HEK293 (cell line): ENCODE results near the gene PSRC1.
A peak's percentile ranks its signal among the peaks of the same experiment; 100 is the strongest.

ENCODE experiments used
- CTCF ChIA-PET: fragments of 350-600 bp; formaldehyde crosslinking; extraction: SDS; loops from one replicate; lab custom pipeline; 2021; ENCODE audit warnings: antibody characterized with exemption; lab: Yijun Ruan, JAX
- POLR2A ChIA-PET: fragments of 300-600 bp; formaldehyde crosslinking; extraction: SDS; loops from one replicate; lab custom pipeline; 2020; ENCODE audit warnings: antibody characterized with exemption, inconsistent platforms; lab: Yijun Ruan, JAX
- H3K27ac ChIP-seq: fragments of 200-500 bp; sonication (Bioruptor generic); 2 replicates; pipeline ENCODE4 v1.5.1; 2014; ENCODE audit warnings: low read depth, low read length, control low read depth, inconsistent platforms; ENCODE audit errors: extremely low read depth
- H3K36me3 ChIP-seq, 2 experiments: fragments of 200-500 bp in 1 of 2; sonication (Bioruptor generic) in 1 of 2; 1 replicate in 1 of 2; 2 replicates in 1 of 2; pipeline ENCODE4 v1.5.1; 2014 to 2017; ENCODE audit warnings: inconsistent platforms in 2 of 2, low read length in 2 of 2; ENCODE audit not compliant: control insufficient read depth in 2 of 2, insufficient read depth in 1 of 2
- H3K4me1 ChIP-seq: fragments of 200-500 bp; sonication (Bioruptor generic); 2 replicates; pipeline ENCODE4 v1.5.1; 2014; ENCODE audit warnings: mild to moderate bottlenecking, low read length, inconsistent platforms; ENCODE audit not compliant: control insufficient read depth, insufficient read depth
- H3K4me3 ChIP-seq: 2 replicates; pipeline ENCODE4 v1.5.1; 2011; ENCODE audit warnings: low read depth, mild to moderate bottlenecking, control low read depth, low read length, moderate library complexity
- H3K9me3 ChIP-seq: fragments of 200-500 bp; sonication (Bioruptor generic); 2 replicates; pipeline ENCODE4 v1.5.1; 2014; ENCODE audit warnings: low read depth, low read length, inconsistent platforms; ENCODE audit not compliant: control insufficient read depth, insufficient read depth
- BCL11A ChIP-seq: fragments of 450-650 bp; formaldehyde crosslinking; IDR thresholded peaks from 2 replicates; pipeline ENCODE4 v1.5.1; 2016; ENCODE audit warnings: low read depth, missing biosample characterization, missing genetic modification characterization
- KLF8 ChIP-seq: fragments of 450-650 bp; formaldehyde crosslinking; IDR thresholded peaks from 2 replicates; pipeline ENCODE4 v1.5.1; 2016; ENCODE audit warnings: missing biosample characterization, missing genetic modification characterization
- SCRT1 ChIP-seq: fragments of 450-650 bp; formaldehyde crosslinking; IDR thresholded peaks from 2 replicates; pipeline ENCODE4 v1.5.1; 2016; ENCODE audit warnings: missing biosample characterization, missing genetic modification characterization, borderline replicate concordance
- SCRT2 ChIP-seq: fragments of 450-650 bp; formaldehyde crosslinking; IDR thresholded peaks from 2 replicates; pipeline ENCODE4 v1.5.1; 2016; ENCODE audit warnings: missing biosample characterization, missing genetic modification characterization
- ZBTB17 ChIP-seq: fragments of 450-650 bp; formaldehyde crosslinking; IDR thresholded peaks from 2 replicates; pipeline ENCODE4 v1.5.1; 2016; ENCODE audit warnings: missing biosample characterization, missing genetic modification characterization
- ZEB2 ChIP-seq: fragments of 450-650 bp; formaldehyde crosslinking; IDR thresholded peaks from 2 replicates; pipeline ENCODE4 v1.5.1; 2016; ENCODE audit warnings: missing biosample characterization, missing genetic modification characterization
- ZNF114 ChIP-seq: fragments of 450-650 bp; formaldehyde crosslinking; IDR thresholded peaks from 2 replicates; pipeline ENCODE4 v1.5.0; 2017; ENCODE audit warnings: missing biosample characterization, missing genetic modification characterization
- ZNF146 ChIP-seq: fragments of 450-650 bp; formaldehyde crosslinking; IDR thresholded peaks from 2 replicates; pipeline ENCODE4 v1.5.1; 2016; ENCODE audit warnings: missing biosample characterization, missing genetic modification characterization
- ZNF2 ChIP-seq: fragments of 450-650 bp; formaldehyde crosslinking; IDR thresholded peaks from 2 replicates; pipeline ENCODE4 v1.5.1; 2016; ENCODE audit warnings: missing biosample characterization, missing genetic modification characterization
- ZNF48 ChIP-seq: fragments of 450-650 bp; formaldehyde crosslinking; IDR thresholded peaks from 2 replicates; pipeline ENCODE4 v1.5.1; 2016; ENCODE audit warnings: missing biosample characterization, missing genetic modification characterization
- ZNF501 ChIP-seq: fragments of 450-650 bp; formaldehyde crosslinking; IDR thresholded peaks from 2 replicates; pipeline ENCODE4 v1.5.1; 2016; ENCODE audit warnings: missing biosample characterization, missing genetic modification characterization
- ZNF571 ChIP-seq: fragments of 450-650 bp; formaldehyde crosslinking; IDR thresholded peaks from 2 replicates; pipeline ENCODE4 v1.5.0; 2017; ENCODE audit warnings: missing biosample characterization, missing genetic modification characterization
- ZNF600 ChIP-seq: fragments of 450-650 bp; formaldehyde crosslinking; IDR thresholded peaks from 2 replicates; pipeline ENCODE4 v1.5.1; 2016; ENCODE audit warnings: missing biosample characterization, missing genetic modification characterization
- ZNF623 ChIP-seq: fragments of 450-650 bp; formaldehyde crosslinking; IDR thresholded peaks from 2 replicates; pipeline ENCODE4 v1.5.1; 2016; ENCODE audit warnings: missing biosample characterization, missing genetic modification characterization
- ZNF654 ChIP-seq: fragments of 450-650 bp; formaldehyde crosslinking; IDR thresholded peaks from 2 replicates; pipeline ENCODE4 v1.5.1; 2016; ENCODE audit warnings: low read depth, missing biosample characterization, missing genetic modification characterization
- ZNF768 ChIP-seq: fragments of 450-650 bp; formaldehyde crosslinking; IDR thresholded peaks from 2 replicates; pipeline ENCODE4 v1.5.1; 2018; ENCODE audit warnings: missing biosample characterization, mild to moderate bottlenecking, missing genetic modification characterization
- ZNF843 ChIP-seq: fragments of 450-650 bp; formaldehyde crosslinking; IDR thresholded peaks from 2 replicates; pipeline ENCODE4 v1.5.1; 2016; ENCODE audit warnings: missing biosample characterization, missing genetic modification characterization
- ZSCAN30 ChIP-seq: fragments of 450-650 bp; IDR thresholded peaks from 2 replicates; pipeline ENCODE4 v1.5.1; 2018; ENCODE audit warnings: missing biosample characterization, mild to moderate bottlenecking, missing genetic modification characterization, moderate library complexity
- TF ChIP-seq, protein P1 (sequence below): fragments of 450-650 bp; formaldehyde crosslinking; IDR thresholded peaks from 2 replicates; pipeline ENCODE4 v1.5.1; 2016; ENCODE audit warnings: missing biosample characterization, missing genetic modification characterization
- TF ChIP-seq, protein P2 (sequence below): fragments of 450-650 bp; formaldehyde crosslinking; IDR thresholded peaks from 2 replicates; pipeline ENCODE4 v1.5.1; 2016; ENCODE audit warnings: missing biosample characterization, missing genetic modification characterization, borderline replicate concordance
- TF ChIP-seq, protein P3 (sequence below): fragments of 450-650 bp; formaldehyde crosslinking; IDR thresholded peaks from 2 replicates; pipeline ENCODE4 v1.5.1; 2016; ENCODE audit warnings: missing biosample characterization, missing genetic modification characterization
- TF ChIP-seq, protein P4 (sequence below): fragments of 450-650 bp; IDR thresholded peaks from 2 replicates; pipeline ENCODE4 v1.5.1; 2018; ENCODE audit warnings: missing biosample characterization, missing genetic modification characterization
- TF ChIP-seq, protein P5 (sequence below): fragments of 450-650 bp; formaldehyde crosslinking; IDR thresholded peaks from 2 replicates; pipeline ENCODE4 v1.5.1; 2016; ENCODE audit warnings: missing biosample characterization, missing genetic modification characterization

Gene PSRC1

DNA sequence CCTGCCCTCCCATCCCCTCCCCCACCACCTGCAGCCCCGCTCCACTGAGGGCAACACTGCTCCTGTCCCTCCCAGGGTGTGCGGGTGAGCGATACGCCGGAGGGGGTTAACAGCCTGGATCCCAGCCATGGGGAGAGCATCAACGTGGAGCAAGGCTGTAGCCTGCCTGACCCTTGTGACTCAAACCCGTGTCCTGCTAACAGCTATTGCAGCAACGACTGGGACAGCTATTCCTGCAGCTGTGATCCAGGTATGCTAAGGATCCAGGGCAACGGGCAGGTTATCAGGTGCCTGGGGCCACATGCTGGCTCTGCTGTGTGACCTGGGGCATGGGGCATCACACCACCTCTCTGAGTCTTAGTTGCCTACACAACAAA is 18.6 kb downstream of the PSRC1 start:
- POLR2A ChIA-PET = no interaction called here

DNA sequence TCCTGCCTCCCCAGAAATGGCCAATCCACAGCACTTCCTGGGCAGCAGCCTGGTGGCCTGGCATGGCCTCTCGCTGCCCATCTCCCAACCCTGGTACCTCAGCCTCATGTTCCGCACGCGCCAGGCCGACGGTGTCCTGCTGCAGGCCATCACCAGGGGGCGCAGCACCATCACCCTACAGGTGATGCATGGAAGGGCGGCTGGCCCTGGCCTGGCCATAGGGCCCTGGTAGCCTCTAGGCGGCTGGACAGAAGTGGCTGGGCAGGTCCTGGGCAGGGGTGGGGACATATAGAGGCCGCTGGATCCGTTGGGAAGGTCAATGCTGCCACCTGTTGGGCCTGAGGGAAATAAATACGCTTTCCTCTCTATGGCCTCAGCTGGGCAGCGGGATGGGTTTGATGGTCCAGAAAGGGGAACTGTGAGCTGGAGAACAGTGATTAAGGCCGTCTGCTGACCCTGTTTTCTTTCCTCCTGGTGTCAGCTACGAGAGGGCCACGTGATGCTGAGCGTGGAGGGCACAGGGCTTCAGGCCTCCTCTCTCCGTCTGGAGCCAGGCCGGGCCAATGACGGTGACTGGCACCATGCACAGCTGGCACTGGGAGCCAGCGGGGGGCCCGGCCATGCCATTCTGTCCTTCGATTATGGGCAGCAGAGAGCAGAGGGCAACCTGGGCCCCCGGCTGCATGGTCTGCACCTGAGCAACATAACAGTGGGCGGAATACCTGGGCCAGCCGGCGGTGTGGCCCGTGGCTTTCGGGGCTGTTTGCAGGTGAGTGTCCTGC is 19.2 kb downstream of the PSRC1 start:
- Histone ChIP-seq H3K27ac (no peak overlapping the region), H3K4me1 (no peaks in the 10 kb centered on the region), H3K4me3 (no peak overlapping the region), H3K9me3 (no peaks in the 10 kb centered on the region), H3K36me3 (peaks cover 0 to 91% of the 10 kb centered on the region in 2 experiments; a peak in 1 of 3 replicates)
- POLR2A ChIA-PET = no interaction called here
- CTCF ChIA-PET = interaction anchor here (0.6 to 4.5 kb wide), 19 partner anchors 9 to 227 kb away, joined by 3 to 42 read pairs (median 3); partner anchors contain the start of genes PSRC1, SARS1 and SORT1
- TF ChIP-seq, protein P1, sequence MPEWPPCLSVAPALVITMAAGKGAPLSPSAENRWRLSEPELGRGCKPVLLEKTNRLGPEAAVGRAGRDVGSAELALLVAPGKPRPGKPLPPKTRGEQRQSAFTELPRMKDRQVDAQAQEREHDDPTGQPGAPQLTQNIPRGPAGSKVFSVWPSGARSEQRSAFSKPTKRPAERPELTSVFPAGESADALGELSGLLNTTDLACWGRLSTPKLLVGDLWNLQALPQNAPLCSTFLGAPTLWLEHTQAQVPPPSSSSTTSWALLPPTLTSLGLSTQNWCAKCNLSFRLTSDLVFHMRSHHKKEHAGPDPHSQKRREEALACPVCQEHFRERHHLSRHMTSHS = no peak
- TF ChIP-seq SCRT1 (tag by site-specific recombination) (peak; percentile 97), ZNF146 (peak; percentile 21; the same call in 1 of the 2 replicates), ZNF114 (tag by site-specific recombination) (no peak), ZBTB17 (tag by site-specific recombination) (peak; percentile 29; the same call in 1 of the 2 replicates), ZEB2 (tag by site-specific recombination) (peak; percentile 40; the same call in 1 of the 2 replicates), ZSCAN30 (peak; percentile 73; the same call in 1 of the 2 replicates), ZNF843 (no peak), ZNF48 (tag by site-specific recombination) (no peak), ZNF768 (tag by site-specific recombination) (no peak), ZNF654 (tag by site-specific recombination) (peak; percentile 41), KLF8 (tag by site-specific recombination) (0 out of 2 replicates have a peak, but pooled peaks have one; percentile 44), ZNF2 (tag by site-specific recombination) (peak; percentile 84; the same call in 1 of the 2 replicates), SCRT2 (tag by site-specific recombination) (peak; percentile 99), ZNF623 (no peak), BCL11A (tag by site-specific recombination) (0 out of 2 replicates have a peak, but pooled peaks have one; percentile 33), ZNF501 (tag by site-specific recombination) (0 out of 2 replicates have a peak, but pooled peaks have one; percentile 39), ZNF571 (no peak), ZNF600 (tag by site-specific recombination) (peak; percentile 59)
- TF ChIP-seq, protein P2, sequence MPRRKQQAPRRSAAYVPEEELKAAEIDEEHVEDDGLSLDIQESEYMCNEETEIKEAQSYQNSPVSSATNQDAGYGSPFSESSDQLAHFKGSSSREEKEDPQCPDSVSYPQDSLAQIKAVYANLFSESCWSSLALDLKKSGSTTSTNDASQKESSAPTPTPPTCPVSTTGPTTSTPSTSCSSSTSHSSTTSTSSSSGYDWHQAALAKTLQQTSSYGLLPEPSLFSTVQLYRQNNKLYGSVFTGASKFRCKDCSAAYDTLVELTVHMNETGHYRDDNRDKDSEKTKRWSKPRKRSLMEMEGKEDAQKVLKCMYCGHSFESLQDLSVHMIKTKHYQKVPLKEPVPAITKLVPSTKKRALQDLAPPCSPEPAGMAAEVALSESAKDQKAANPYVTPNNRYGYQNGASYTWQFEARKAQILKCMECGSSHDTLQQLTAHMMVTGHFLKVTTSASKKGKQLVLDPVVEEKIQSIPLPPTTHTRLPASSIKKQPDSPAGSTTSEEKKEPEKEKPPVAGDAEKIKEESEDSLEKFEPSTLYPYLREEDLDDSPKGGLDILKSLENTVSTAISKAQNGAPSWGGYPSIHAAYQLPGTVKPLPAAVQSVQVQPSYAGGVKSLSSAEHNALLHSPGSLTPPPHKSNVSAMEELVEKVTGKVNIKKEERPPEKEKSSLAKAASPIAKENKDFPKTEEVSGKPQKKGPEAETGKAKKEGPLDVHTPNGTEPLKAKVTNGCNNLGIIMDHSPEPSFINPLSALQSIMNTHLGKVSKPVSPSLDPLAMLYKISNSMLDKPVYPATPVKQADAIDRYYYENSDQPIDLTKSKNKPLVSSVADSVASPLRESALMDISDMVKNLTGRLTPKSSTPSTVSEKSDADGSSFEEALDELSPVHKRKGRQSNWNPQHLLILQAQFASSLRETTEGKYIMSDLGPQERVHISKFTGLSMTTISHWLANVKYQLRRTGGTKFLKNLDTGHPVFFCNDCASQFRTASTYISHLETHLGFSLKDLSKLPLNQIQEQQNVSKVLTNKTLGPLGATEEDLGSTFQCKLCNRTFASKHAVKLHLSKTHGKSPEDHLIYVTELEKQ = no peak
- TF ChIP-seq, protein P3, sequence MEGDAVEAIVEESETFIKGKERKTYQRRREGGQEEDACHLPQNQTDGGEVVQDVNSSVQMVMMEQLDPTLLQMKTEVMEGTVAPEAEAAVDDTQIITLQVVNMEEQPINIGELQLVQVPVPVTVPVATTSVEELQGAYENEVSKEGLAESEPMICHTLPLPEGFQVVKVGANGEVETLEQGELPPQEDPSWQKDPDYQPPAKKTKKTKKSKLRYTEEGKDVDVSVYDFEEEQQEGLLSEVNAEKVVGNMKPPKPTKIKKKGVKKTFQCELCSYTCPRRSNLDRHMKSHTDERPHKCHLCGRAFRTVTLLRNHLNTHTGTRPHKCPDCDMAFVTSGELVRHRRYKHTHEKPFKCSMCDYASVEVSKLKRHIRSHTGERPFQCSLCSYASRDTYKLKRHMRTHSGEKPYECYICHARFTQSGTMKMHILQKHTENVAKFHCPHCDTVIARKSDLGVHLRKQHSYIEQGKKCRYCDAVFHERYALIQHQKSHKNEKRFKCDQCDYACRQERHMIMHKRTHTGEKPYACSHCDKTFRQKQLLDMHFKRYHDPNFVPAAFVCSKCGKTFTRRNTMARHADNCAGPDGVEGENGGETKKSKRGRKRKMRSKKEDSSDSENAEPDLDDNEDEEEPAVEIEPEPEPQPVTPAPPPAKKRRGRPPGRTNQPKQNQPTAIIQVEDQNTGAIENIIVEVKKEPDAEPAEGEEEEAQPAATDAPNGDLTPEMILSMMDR (tag by site-specific recombination) = peak; percentile 97
- TF ChIP-seq, protein P4, sequence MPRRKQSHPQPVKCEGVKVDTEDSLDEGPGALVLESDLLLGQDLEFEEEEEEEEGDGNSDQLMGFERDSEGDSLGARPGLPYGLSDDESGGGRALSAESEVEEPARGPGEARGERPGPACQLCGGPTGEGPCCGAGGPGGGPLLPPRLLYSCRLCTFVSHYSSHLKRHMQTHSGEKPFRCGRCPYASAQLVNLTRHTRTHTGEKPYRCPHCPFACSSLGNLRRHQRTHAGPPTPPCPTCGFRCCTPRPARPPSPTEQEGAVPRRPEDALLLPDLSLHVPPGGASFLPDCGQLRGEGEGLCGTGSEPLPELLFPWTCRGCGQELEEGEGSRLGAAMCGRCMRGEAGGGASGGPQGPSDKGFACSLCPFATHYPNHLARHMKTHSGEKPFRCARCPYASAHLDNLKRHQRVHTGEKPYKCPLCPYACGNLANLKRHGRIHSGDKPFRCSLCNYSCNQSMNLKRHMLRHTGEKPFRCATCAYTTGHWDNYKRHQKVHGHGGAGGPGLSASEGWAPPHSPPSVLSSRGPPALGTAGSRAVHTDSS (tag by site-specific recombination) = no peak
- TF ChIP-seq, protein P5, sequence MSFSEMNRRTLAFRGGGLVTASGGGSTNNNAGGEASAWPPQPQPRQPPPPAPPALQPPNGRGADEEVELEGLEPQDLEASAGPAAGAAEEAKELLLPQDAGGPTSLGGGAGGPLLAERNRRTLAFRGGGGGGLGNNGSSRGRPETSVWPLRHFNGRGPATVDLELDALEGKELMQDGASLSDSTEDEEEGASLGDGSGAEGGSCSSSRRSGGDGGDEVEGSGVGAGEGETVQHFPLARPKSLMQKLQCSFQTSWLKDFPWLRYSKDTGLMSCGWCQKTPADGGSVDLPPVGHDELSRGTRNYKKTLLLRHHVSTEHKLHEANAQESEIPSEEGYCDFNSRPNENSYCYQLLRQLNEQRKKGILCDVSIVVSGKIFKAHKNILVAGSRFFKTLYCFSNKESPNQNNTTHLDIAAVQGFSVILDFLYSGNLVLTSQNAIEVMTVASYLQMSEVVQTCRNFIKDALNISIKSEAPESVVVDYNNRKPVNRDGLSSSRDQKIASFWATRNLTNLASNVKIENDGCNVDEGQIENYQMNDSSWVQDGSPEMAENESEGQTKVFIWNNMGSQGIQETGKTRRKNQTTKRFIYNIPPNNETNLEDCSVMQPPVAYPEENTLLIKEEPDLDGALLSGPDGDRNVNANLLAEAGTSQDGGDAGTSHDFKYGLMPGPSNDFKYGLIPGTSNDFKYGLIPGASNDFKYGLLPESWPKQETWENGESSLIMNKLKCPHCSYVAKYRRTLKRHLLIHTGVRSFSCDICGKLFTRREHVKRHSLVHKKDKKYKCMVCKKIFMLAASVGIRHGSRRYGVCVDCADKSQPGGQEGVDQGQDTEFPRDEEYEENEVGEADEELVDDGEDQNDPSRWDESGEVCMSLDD = peak; percentile 35; the same call in 1 of the 2 replicates

More for the DNA sequence above, 18.6 kb downstream of the PSRC1 start:
- no peaks in the 10 kb centered on the region for H3K4me1 ChIP-seq
- H3K9me3 ChIP-seq = no peaks in the 10 kb centered on the region
- H3K27ac ChIP-seq = no peak overlapping the region
- H3K4me3 ChIP-seq = no peak overlapping the region
- CTCF ChIA-PET = interaction anchor here (0.6 to 4.5 kb wide), 17 partner anchors 8 to 218 kb away, joined by 3 to 42 read pairs (median 3); partner anchors contain the start of genes SARS1 and SORT1
- TF ChIP-seq ZBTB17 (tag by site-specific recombination) = no peak
- peaks cover 0 to 91% of the 10 kb centered on the region in 2 experiments; a peak in 1 of 3 replicates for H3K36me3 ChIP-seq
